PC-9 (cell line): ENCODE measurements around the gene PPARGC1A.

ENCODE experiments used
- CTCF ChIP-seq: fragments of 200-600 bp; sonication (generic); conservative IDR thresholded peaks from 2 replicates; pipeline ENCODE4 v1.6.1; 2017; ENCODE audit warnings: mixed run types, antibody characterized with exemption, mild to moderate bottlenecking, moderate library complexity
- EZH2 ChIP-seq: fragments of 200-600 bp; sonication (generic); IDR thresholded peaks from 2 replicates; pipeline ENCODE4 v1.8.0; 2017; ENCODE audit warnings: antibody characterized with exemption, low read depth

- TF ChIP-seq EZH2 (no peak), CTCF (no peak)
These were observed 31.6 kb upstream of the PPARGC1A start for GRCh38 chr4:23921447-23921845.
